Middle frontal gyrus (tissue), 1 donor: ENCODE results near the gene DNTT.

Experiments
- DNase-seq: peaks from one replicate; pipeline ENCODE4 v3.0.0-alpha.2; 2015; ENCODE audit warnings: low spot score; ENCODE audit errors: extremely low spot score

The DNTT gene

GRCh38 chr10:96309628-96310320 is 5.5 kb downstream of the DNTT start:
- no peak for DNase-seq

GRCh38 chr10:96310321-96310669 is 6.1 kb downstream of the DNTT start:
- DNase-seq, result no peak

- no peak for DNase-seq
These were observed 7.0 kb downstream of the DNTT start for GRCh38 chr10:96311180-96311715.

- DNase-seq, result no peak
These were observed 9.1 kb downstream of the DNTT start for GRCh38 chr10:96313344-96313743.

- DNase-seq, result no peak
These were observed 13.0 kb downstream of the DNTT start for GRCh38 chr10:96317067-96317833.

- DNase-seq, result no peak
These were observed 15.7 kb downstream of the DNTT start for GRCh38 chr10:96319754-96320474.

GRCh38 chr10:96321822-96322221 is 17.6 kb downstream of the DNTT start:
- DNase-seq, result no peak

- no peak for DNase-seq
These were observed 18.0 kb downstream of the DNTT start for GRCh38 chr10:96322275-96322674.

GRCh38 chr10:96324447-96324846 is 20.2 kb downstream of the DNTT start:
- no peak for DNase-seq

GRCh38 chr10:96325719-96326373 is 21.6 kb downstream of the DNTT start:
- DNase-seq, result no peak

GRCh38 chr10:96327462-96327861 is 23.2 kb downstream of the DNTT start:
- DNase-seq, result no peak

GRCh38 chr10:96333101-96333500 is 28.9 kb downstream of the DNTT start:
- no peak for DNase-seq

GRCh38 chr10:96334616-96335526 is 30.6 kb downstream of the DNTT start:
- no peak for DNase-seq

GRCh38 chr10:96337106-96337505 is 32.9 kb downstream of the DNTT start:
- DNase-seq, result no peak

GRCh38 chr10:96338279-96338925 is 34.2 kb downstream of the DNTT start:
- DNase-seq, result no peak

GRCh38 chr10:96339383-96339782 is 35.1 kb downstream of the DNTT start:
- no peak for DNase-seq

- DNase-seq, result peak; percentile 12
These were observed 36.0 kb downstream of the DNTT start for GRCh38 chr10:96339956-96340904.

GRCh38 chr10:96341219-96342182 is 37.3 kb downstream of the DNTT start:
- DNase-seq, result no peak
